NCI-H1417 treated with DMSO at 0.1 percent for 48 hours (cell line): Measurements from ENCODE around the gene OSBPL1A.
"Not testable (repeated sequence)": the region's sequence is repeated elsewhere in the genome, so short reads cannot be mapped to it uniquely, and the experiment has no call there.

ENCODE experiments used
- DNase-seq: peaks from one replicate; lab custom pipeline; 2025; lab: John Stamatoyannopoulos, UW

Gene OSBPL1A

GRCh38 chr18:24397131-24397693 is 412 bp downstream of the OSBPL1A start:
- DNase-seq: peak; percentile 16

GRCh38 chr18:24396082-24396633 is 1.5 kb downstream of the OSBPL1A start:
- DNase-seq: no peak

GRCh38 chr18:24395049-24395795 is 2.4 kb downstream of the OSBPL1A start:
- no peak for DNase-seq

- DNase-seq: no peak
Measured at GRCh38 chr18:24388957-24389356, 8.7 kb downstream of the OSBPL1A start.

GRCh38 chr18:24386681-24387080 is 10.9 kb downstream of the OSBPL1A start:
- no peak for DNase-seq

GRCh38 chr18:24381126-24381525 is 16.5 kb downstream of the OSBPL1A start:
- DNase-seq: no peak

- no peak for DNase-seq
Measured at GRCh38 chr18:24380163-24380747, 17.4 kb downstream of the OSBPL1A start.

GRCh38 chr18:24378598-24378997 is 19.0 kb downstream of the OSBPL1A start:
- DNase-seq: no peak

GRCh38 chr18:24376531-24376930 is 21.1 kb downstream of the OSBPL1A start:
- not testable (repeated sequence) for DNase-seq

- DNase-seq: no peak
Measured at GRCh38 chr18:24373328-24373727, 24.3 kb downstream of the OSBPL1A start.

GRCh38 chr18:24372279-24372872 is 25.2 kb downstream of the OSBPL1A start:
- DNase-seq: no peak

- DNase-seq: no peak
Measured at GRCh38 chr18:24370120-24370519, 27.5 kb downstream of the OSBPL1A start.

- DNase-seq: no peak
Measured at GRCh38 chr18:24369426-24369825, 28.2 kb downstream of the OSBPL1A start.

GRCh38 chr18:24368749-24369148 is 28.9 kb downstream of the OSBPL1A start:
- no peak for DNase-seq

GRCh38 chr18:24366328-24366727 is 31.3 kb downstream of the OSBPL1A start:
- DNase-seq: no peak

GRCh38 chr18:24364177-24364576 is 33.4 kb downstream of the OSBPL1A start:
- DNase-seq: no peak

GRCh38 chr18:24362757-24363156 is 34.9 kb downstream of the OSBPL1A start:
- DNase-seq: no peak

GRCh38 chr18:24359787-24360530 is 37.7 kb downstream of the OSBPL1A start:
- DNase-seq: peak; percentile 49

- DNase-seq: no peak
Measured at GRCh38 chr18:24354278-24354677, 43.3 kb downstream of the OSBPL1A start.

- no peak for DNase-seq
Measured at GRCh38 chr18:24346254-24346653, 51.4 kb downstream of the OSBPL1A start.

- no peak for DNase-seq
Measured at GRCh38 chr18:24344509-24344908, 53.1 kb downstream of the OSBPL1A start.

- DNase-seq: no peak
Measured at GRCh38 chr18:24342347-24342746, 55.3 kb downstream of the OSBPL1A start.
